Thyroid gland (tissue), 4 donors: ENCODE results near the gene SLC9A4.

Experiments
- POLR2A ChIP-seq, 2 donors: fragments of 450-650 bp; IDR thresholded peaks; one replicate each; pipeline ENCODE4 v1.6.1; 2017; ENCODE audit warnings: antibody characterized with exemption in 2 of 2, mild to moderate bottlenecking in 2 of 2, moderate library complexity in 1 of 2
- TF ChIP-seq, protein P1 (sequence below), 6 experiments: fragments of 200-600 bp in 3 of 6; fragments of 450-650 bp in 3 of 6; sonication (generic) in 3 of 6; IDR thresholded peaks; one replicate each; pipeline ENCODE4 v1.5.1; 2016 to 2019; ENCODE audit warnings: antibody characterized with exemption in 6 of 6, mild to moderate bottlenecking in 2 of 6, inconsistent platforms in 1 of 6, moderate library complexity in 1 of 6

DNA sequence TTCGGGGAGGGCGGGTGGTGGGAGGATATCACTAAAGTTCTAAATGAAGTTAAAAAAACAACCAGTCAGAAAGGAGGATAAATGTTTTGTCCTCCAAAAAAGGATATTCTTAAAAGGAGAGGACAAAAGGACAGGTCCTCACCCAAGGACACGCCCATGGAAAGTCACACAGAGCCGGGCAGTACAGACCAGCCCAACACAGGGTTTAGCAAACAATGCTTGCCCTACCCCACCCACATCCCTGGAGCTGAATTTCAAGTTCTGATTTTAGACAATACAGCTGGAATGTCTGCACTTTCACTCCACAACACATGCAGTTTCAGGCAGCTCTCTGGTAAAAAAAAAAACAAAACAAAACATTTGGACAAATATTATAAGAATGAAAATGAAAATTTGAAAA is 67.9 kb downstream of the SLC9A4 start:
- TF ChIP-seq POLR2A (IDR thresholded peaks at IDR 0.05): no peak
- TF ChIP-seq, protein P1, sequence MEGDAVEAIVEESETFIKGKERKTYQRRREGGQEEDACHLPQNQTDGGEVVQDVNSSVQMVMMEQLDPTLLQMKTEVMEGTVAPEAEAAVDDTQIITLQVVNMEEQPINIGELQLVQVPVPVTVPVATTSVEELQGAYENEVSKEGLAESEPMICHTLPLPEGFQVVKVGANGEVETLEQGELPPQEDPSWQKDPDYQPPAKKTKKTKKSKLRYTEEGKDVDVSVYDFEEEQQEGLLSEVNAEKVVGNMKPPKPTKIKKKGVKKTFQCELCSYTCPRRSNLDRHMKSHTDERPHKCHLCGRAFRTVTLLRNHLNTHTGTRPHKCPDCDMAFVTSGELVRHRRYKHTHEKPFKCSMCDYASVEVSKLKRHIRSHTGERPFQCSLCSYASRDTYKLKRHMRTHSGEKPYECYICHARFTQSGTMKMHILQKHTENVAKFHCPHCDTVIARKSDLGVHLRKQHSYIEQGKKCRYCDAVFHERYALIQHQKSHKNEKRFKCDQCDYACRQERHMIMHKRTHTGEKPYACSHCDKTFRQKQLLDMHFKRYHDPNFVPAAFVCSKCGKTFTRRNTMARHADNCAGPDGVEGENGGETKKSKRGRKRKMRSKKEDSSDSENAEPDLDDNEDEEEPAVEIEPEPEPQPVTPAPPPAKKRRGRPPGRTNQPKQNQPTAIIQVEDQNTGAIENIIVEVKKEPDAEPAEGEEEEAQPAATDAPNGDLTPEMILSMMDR (IDR thresholded peaks at IDR 0.05): no peak
